Measurements from ENCODE around the gene RANBP9. TPM values are rescaled to one million over a fixed set of nuclear protein-coding genes. Genes with fewer than 3 reads are reported as not detected.

The RANBP9 gene
- total and polyA plus RNA-seq, 8 donors, result 9.6 to 22.2 (median 16.6) TPM

GRCh38 chr6:13605634-13606033 is 106.0 kb downstream of the RANBP9 start:
- H3K4me1 ChIP-seq, result no peaks in the 10 kb centered on the region
- no peak overlapping the region for H3K27ac ChIP-seq
- no peaks in the 10 kb centered on the region for H3K9me3 ChIP-seq
- H3K4me3 ChIP-seq, result no peak overlapping the region
- intact Hi-C loops (cut with DNase I), result no loop called here
- H3K36me3 ChIP-seq, result peaks cover 0 to 3% (median 0%) of the 10 kb centered on the region in 3 donors
- FAIRE-seq (no peak), DNase-seq (no peak), ATAC-seq (no peak)
- no peaks in the 10 kb centered on the region for H3K27me3 ChIP-seq
- 87 to 90% methylated on average over 4 of the region's 4 CpGs for WGBS, 2 donors
- no peak for TF ChIP-seq CTCF (IDR thresholded peaks at IDR 0.05)

GRCh38 chr6:13604546-13605416 is 106.9 kb downstream of the RANBP9 start:
- Histone ChIP-seq H3K27me3 (no peaks in the 10 kb centered on the region), H3K27ac (no peak overlapping the region), H3K4me1 (no peaks in the 10 kb centered on the region), H3K9me3 (no peaks in the 10 kb centered on the region), H3K36me3 (peaks cover 0 to 6% (median 0%) of the 10 kb centered on the region in 3 donors), H3K4me3 (no peak overlapping the region)
- ATAC-seq, result no peak
- DNase-seq, result no peak
- no peak for TF ChIP-seq CTCF (IDR thresholded peaks at IDR 0.05)
- 69 to 76% methylated on average over 2 of the region's 2 CpGs for WGBS, 2 donors
- intact Hi-C loops (cut with DNase I), result no loop called here
- FAIRE-seq, result no peak

- no peak for ATAC-seq
- no peak for FAIRE-seq
- 81 to 83% methylated on average over 4 of the region's 4 CpGs for WGBS, 2 donors
These were observed 107.5 kb downstream of the RANBP9 start for GRCh38 chr6:13604135-13604534.

GRCh38 chr6:13600036-13600435 is 111.6 kb downstream of the RANBP9 start:
- no peak for DNase-seq
- no peak overlapping the region for H3K4me3 ChIP-seq
- H3K4me1 ChIP-seq, result no peaks in the 10 kb centered on the region
- intact Hi-C loops (cut with DNase I), result no loop called here
- no peaks in the 10 kb centered on the region for H3K27me3 ChIP-seq
- no peak for FAIRE-seq
- no peak for TF ChIP-seq CTCF (IDR thresholded peaks at IDR 0.05)
- 92 to 95% methylated on average over 6 of the region's 6 CpGs for WGBS, 2 donors
- no peaks in the 10 kb centered on the region for H3K9me3 ChIP-seq
- H3K27ac ChIP-seq, result no peak overlapping the region
- ATAC-seq, result no peak
- H3K36me3 ChIP-seq, result peaks cover 0 to 6% (median 4%) of the 10 kb centered on the region in 3 donors

More at GRCh38 chr6:13604135-13604534, 107.5 kb downstream of the RANBP9 start:
- Histone ChIP-seq H3K4me3 (no peak overlapping the region), H3K27me3 (no peaks in the 10 kb centered on the region), H3K4me1 (no peaks in the 10 kb centered on the region), H3K9me3 (no peaks in the 10 kb centered on the region), H3K36me3 (peaks cover 0 to 6% (median 0%) of the 10 kb centered on the region in 3 donors), H3K27ac (no peak overlapping the region)
- no peak for TF ChIP-seq CTCF (IDR thresholded peaks at IDR 0.05)
- intact Hi-C loops (cut with DNase I), result no loop called here
- no peak for DNase-seq

- intact Hi-C loops (cut with DNase I), result no loop called here
- H3K4me1 ChIP-seq, result no peaks in the 10 kb centered on the region
- peaks cover 0 to 6% (median 4%) of the 10 kb centered on the region in 3 donors for H3K36me3 ChIP-seq
- no peaks in the 10 kb centered on the region for H3K9me3 ChIP-seq
- WGBS, 2 donors, result 95 to 98% methylated on average over 4 of the region's 4 CpGs
- no peak overlapping the region for H3K4me3 ChIP-seq
- no peak for FAIRE-seq
- H3K27me3 ChIP-seq, result no peaks in the 10 kb centered on the region
- no peak for TF ChIP-seq CTCF (IDR thresholded peaks at IDR 0.05)
- H3K27ac ChIP-seq, result no peak overlapping the region
- ATAC-seq, result no peak
- no peak for DNase-seq
These were observed 114.6 kb downstream of the RANBP9 start for GRCh38 chr6:13597073-13597472.

Data from pancreas (tissue), 10 donors.